GM18499 (cell line): ENCODE measurements around the gene LGALS9B.
"Not testable (repeated sequence)": the region's sequence is repeated elsewhere in the genome, so short reads cannot be mapped to it uniquely, and the experiment has no call there.

Experiments used
- ATAC-seq: cut with Tn5 transposase; IDR thresholded peaks from one replicate; pipeline ENCODE4 v1.9.1; 2021; ENCODE audit warnings: moderate number of reproducible peaks; ENCODE audit not compliant: insufficient read depth, unreplicated experiment

LGALS9B gene

GRCh38 chr17:20467447-20467846, at the start of gene LGALS9B:
Gene LGALS9B, minus strand, starts transcription at chr17:20467539. Its CDS starts 69 bp downstream, at chr17:20467470.
- ATAC-seq, result peak; percentile 72

DNA sequence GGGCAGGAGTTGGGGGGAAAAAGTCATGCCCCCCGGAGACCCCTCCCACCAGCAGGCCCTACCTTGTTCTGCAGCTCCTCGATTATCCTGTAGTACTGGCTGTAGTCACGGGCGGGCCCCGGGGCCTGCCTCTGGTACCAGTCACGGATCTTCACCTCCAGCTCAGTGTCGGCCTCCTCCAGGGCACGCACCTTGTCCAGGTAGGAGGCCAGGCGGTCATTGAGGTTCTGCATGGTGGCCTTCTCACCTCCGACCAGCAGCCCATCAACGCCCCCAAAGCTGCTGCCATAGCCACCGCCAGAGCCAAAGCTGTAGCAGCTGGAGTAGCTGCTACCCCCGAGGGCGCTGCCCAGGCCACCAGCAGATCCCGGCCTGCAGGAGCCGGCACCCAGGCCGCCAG, 49.6 kb upstream of the LGALS9B start:
- not testable (repeated sequence) for ATAC-seq

- ATAC-seq, result not testable (repeated sequence)
Observed at GRCh38 chr17:20515099-20515498, 47.8 kb upstream of the LGALS9B start.

- not testable (repeated sequence) for ATAC-seq
Observed at GRCh38 chr17:20513539-20513938, 46.2 kb upstream of the LGALS9B start.

DNA sequence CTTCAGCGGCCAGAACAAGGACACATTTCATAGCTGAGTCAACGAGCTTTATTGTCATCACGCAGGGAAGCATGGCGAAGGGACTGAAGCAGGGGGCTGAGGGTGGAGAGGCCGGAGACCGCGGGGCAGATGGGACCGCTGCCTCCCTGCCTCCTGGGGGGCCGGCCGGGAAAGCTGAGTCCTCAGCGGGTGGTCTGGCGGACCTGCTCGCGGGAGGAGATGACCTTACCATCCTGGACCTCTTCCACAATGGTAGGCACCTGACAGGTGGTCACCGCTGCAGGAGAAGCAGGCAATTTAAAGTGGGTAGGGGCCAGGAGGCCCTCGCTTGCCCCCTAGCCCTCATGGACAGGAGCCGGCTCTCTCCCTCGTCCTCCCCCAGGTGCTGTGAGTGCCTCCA, 45.0 kb upstream of the LGALS9B start:
- ATAC-seq, result not testable (repeated sequence)

DNA sequence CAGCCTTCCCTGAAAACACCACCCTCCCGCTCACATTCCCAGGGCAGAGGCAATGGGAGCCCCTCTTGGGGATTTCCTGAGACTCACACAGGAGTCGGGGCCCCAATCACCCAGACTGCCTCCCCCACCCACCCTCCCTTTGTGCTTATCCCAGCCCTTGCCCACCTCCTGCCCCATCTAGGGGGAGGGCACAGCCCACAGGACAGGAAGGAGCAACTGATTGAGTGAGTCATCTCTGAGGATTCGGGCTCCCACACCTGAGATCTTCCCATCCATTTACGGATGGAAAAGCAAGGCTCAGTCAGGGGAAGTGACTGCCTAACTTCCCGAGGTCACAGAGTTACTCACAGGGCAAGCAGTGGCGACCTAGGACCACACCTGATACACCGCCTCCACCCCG, 44.4 kb upstream of the LGALS9B start:
- not testable (repeated sequence) for ATAC-seq

- not testable (repeated sequence) for ATAC-seq
Observed at GRCh38 chr17:20505333-20505732, 38.0 kb upstream of the LGALS9B start.

DNA sequence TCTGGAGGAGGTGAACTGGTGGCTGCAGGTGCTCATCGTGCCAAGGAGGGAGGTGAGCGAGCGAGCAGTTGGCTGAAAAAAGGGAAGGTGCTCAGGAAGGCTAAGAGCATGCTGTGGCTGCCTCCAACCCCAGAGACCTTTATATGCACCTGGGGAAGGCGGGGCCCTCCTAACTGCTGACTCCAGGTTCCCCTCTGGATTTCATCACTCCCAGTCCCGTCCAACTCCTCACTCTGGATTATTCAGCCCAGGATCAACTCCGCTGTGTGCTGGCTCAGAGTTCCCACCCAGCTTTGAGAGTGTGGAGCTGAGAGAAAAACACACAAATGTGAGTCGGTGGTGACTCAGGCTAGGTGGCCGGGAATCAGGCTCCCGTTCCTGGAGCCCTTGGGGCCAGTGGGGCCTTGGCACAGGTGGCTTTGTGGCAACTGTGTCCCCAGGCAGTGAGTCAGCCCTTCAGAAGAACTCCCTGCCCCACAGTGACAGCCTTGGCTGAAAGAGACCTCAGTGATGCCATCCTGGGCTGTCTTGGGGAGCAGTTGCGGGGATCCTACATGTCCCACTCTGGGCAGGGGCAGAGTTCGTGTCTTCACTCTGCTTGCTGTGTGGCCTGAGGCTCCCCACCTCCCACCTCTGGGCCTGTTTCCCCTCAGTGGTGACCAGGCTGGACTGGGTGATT, 37.2 kb upstream of the LGALS9B start:
- not testable (repeated sequence) for ATAC-seq

- ATAC-seq, result not testable (repeated sequence)
Observed at GRCh38 chr17:20501896-20502295, 34.6 kb upstream of the LGALS9B start.

DNA sequence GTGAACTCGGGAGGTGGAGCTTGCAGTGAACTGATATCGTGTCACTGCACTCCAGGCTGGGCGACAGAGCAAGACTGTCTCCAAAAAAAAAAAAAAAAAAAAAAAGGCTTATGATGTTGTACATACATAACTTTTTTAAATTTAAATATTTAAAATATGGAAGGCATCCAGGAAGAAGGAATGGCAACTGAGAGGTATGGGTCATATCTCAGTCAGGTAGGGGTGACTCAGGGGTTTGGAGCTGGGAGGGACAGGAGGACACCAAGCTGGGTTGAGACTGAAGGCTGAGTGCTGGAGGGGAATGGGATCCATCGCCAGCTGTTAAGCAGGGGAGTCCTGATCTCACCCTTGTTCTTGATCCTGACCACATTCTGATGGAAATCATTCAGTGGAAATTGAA, 33.0 kb upstream of the LGALS9B start:
- ATAC-seq, result not testable (repeated sequence)

DNA sequence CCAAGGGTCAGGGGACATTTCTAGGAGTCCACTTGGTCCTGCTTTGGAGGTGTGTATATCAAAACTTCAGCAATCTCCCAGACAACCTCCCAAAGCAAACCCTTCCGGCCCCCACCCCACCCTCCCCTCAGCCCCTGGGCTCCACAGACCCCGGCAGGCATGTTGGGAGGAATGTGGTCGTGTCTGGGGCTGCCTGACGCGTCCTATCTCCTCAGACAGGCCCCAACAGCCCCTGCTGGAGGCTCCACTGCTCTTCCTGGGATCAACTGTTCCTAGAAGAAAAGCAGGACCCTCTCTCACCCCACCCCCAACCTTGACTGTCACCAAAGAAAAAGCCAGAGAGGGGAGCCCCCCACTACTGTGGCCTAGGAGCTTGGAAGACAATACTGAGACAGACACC, 28.1 kb upstream of the LGALS9B start:
- ATAC-seq, result not testable (repeated sequence)

DNA sequence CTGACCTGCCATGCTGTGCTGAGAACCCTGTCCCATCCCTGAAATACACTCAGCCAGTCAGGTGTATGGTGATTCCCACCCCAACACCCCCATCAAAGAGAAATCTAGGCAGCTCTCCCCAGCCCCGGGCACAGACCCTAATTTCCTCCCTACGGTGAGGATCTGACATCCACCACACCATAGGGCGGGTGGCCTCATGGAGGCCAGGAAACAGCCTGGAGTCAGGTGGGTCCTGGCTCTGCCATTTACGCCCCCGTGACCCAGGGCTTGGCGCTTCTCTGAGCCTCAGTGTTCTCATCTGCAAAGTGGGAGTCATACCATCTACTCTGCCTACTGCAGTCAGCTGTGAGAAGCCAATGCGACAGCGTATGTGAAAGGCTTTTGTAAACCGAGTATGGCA, 27.4 kb upstream of the LGALS9B start:
- ATAC-seq, result not testable (repeated sequence)

DNA sequence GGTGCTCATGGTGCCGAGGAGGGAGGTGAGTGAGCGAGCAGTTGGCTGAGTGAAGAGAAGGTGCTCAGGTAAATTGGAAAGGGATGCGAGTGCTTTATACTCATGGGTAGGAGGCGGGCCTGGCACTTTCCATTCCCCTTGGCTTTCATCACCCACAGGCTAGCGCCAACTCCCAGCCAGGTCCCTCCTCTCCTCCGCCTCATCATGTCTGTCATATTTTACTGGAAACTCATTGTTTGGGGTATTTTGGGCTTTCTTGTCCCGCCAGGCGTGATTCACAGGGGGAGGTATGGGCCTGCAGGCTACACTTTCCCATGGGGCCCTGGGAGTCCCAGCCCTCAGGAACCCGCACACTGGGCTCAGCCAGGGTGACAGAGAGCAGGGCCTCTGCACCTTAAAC, 26.8 kb upstream of the LGALS9B start:
- ATAC-seq, result not testable (repeated sequence)

DNA sequence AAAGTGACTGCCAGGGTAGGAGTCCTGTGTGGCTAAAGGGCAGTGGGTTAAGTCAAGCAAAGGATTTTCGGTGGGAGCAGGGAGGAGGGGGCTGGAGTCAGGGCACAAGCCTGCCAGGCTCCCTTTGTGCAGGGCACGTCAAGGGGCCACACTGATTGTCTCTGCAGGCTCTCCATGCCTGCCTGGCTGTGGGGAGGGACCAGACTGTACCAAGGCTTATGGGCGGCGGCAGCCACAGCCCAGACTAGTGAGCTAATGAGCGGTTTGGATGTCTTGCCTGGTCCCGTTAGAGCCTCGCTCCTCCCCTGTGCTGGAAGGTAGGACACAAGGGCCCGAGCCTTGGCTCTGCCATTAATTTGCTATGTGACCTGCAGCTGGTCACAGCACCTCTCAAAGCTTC, 25.6 kb upstream of the LGALS9B start:
- ATAC-seq, result not testable (repeated sequence)

- ATAC-seq, result not testable (repeated sequence)
Observed at GRCh38 chr17:20492099-20492498, 24.8 kb upstream of the LGALS9B start.

DNA sequence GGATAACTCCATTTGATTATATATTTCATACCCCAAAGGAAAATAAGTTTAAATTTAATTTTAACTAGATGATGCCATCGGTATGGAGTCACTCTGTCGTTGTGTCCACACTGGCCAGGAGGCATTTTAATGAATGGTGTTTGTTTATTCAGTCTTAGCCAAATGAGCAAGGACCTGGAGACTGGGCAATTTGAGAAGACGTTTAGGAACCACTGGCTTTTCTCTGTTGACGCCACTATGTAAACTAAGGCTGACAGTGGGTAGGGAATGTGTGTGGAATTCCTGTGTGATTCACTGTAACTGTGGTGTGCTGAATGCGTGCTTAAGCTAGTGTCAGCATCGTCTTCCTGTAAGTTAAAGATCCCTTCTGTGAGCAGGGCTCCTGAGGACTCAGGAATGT, 17.6 kb upstream of the LGALS9B start:
- ATAC-seq, result not testable (repeated sequence)

GRCh38 chr17:20479889-20480591, 12.7 kb upstream of the LGALS9B start:
- not testable (repeated sequence) for ATAC-seq

DNA sequence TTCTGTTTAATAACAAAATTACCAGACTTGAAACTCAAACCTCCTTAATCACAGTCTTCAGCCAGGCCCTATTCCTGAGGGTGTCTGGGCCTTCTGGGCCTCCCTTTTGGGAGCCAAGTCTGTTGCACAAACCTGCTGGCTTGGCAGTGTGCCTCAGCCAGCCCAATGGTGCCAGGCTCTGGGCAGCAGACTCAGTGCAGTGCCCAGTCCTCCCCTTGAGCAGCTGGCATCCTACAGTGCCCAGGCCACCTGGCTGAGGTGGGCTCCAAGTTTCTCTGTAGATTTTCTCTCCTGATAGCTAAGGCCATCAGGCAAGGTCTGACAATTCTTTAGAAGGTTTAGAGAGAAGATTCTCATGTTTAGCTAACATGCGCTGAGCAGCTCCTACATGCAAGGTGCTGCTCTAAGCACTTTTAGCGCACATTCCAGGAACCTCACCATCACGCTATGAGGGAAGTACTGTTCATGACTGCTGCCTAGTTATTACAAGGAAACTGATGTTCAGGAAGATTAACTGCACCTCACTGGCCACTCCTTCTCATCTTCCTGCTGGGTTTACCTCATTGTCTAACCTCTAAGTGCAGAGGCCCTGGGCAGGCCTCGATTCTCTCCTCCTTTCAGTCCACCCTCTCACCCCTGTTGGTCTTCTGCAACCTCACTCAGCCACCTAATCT, 10.2 kb upstream of the LGALS9B start:
- not testable (repeated sequence) for ATAC-seq

DNA sequence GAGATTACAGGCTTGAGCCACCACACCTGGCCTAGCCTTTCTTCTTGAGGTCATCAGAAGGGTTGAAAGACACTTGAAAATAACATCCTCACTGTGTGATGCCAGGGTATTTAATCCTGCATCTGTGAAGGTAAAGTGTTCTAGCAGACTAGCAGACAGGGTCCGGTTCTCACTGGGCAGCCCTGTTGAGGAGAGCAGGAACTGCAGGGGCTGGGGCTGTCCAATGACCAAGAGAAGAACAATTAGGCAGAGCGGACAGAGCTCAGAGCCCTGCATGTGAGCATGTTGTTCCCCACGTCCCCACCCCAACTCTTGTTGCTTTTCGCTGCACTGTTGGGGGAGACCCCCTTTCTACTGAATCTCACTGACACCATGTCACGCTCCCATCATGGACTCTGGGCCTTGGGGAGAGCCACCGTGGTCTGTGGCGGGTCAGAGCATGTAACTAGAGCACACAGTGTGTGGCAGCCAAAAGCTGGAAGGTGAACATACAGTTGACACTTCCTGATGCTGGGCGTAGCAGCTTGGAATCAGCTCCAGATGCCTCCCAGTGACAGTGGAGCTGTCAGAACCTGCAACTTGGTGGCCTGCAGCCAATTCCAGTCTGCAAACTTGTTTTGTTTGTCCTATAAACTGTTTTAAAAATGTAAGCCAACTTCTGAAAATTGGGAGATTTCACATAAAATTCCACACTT, 7.9 kb upstream of the LGALS9B start:
- not testable (repeated sequence) for ATAC-seq

DNA sequence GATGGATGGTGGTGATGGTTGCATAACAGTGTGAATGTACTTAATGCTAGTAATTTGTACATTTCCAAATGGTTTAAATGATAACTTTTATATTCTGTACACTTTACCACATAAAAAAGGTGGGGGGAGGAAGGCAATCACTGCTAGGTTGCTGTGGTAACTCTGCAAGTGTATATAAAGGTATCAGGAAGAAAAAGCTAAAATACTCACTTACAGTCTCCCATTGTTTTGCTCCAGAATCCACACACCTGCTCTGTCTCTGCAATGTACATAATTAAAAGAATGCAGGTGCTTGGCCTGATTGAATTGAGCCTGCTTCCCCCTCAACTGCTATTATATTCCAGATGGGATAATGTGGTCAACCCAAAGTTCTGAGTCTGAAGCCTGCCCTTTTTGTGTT, 6.7 kb upstream of the LGALS9B start:
- not testable (repeated sequence) for ATAC-seq
